Mesothelial cell of epicardium (in vitro differentiated cells): ENCODE measurements around the gene TNIP3. TPM values are rescaled to one million over a fixed set of nuclear protein-coding genes. Genes with fewer than 3 reads are reported as not detected.
"Not testable (repeated sequence)": the region's sequence is repeated elsewhere in the genome, so short reads cannot be mapped to it uniquely, and the experiment has no call there.

Experiments
- DNase-seq, 2 experiments: peaks; one replicate each; pipeline ENCODE4 v3.0.0; 2021; ENCODE audit warnings: low spot score in 2 of 2; ENCODE audit not compliant: unreplicated experiment in 2 of 2
- H3K27ac Mint-ChIP-seq: 2 replicates; pipeline ENCODE4 v1.8.0; 2021; ENCODE audit warnings: mixed read lengths
- H3K27me3 Mint-ChIP-seq: 2 replicates; pipeline ENCODE4 v1.8.0; 2021; ENCODE audit warnings: low read depth, mixed read lengths
- H3K36me3 Mint-ChIP-seq: 2 replicates; pipeline ENCODE4 v1.8.0; 2021; ENCODE audit warnings: mixed read lengths
- H3K4me1 Mint-ChIP-seq: 2 replicates; pipeline ENCODE4 v1.8.0; 2021; ENCODE audit warnings: mixed read lengths
- H3K4me3 Mint-ChIP-seq: 2 replicates; pipeline ENCODE4 v1.8.0; 2021; ENCODE audit warnings: mild to moderate bottlenecking, moderate library complexity, mixed read lengths
- H3K9me3 Mint-ChIP-seq: 2 replicates; pipeline ENCODE4 v1.8.0; 2021; ENCODE audit warnings: mixed read lengths
- CTCF ChIP-seq: fragments of 200-600 bp; sonication (generic); IDR thresholded peaks from one replicate; pipeline ENCODE4 v1.5.0; 2021; ENCODE audit warnings: antibody characterized with exemption; ENCODE audit not compliant: unreplicated experiment
- total RNA-seq: library from RNA; stranded (reverse); gene quantifications from 3 replicates; pipeline ENCODE4 v1.2.1, GENCODE V29; 2021

TNIP3 gene
- total RNA-seq, 1 donor from 2014 or later: 0.27 TPM

GRCh38 chr4:121177246-121178137 is 13.4 kb upstream of the TNIP3 start:
- Mint-ChIP-seq H3K27ac (no peak overlapping the region), H3K4me3 (no peak overlapping the region), H3K9me3 (no peaks in the 10 kb centered on the region), H3K4me1 (peaks cover 19% of the 10 kb centered on the region), H3K27me3 (no peaks in the 10 kb centered on the region), H3K36me3 (no peaks in the 10 kb centered on the region)
- no peak for TF ChIP-seq CTCF
- no peak for DNase-seq

DNA sequence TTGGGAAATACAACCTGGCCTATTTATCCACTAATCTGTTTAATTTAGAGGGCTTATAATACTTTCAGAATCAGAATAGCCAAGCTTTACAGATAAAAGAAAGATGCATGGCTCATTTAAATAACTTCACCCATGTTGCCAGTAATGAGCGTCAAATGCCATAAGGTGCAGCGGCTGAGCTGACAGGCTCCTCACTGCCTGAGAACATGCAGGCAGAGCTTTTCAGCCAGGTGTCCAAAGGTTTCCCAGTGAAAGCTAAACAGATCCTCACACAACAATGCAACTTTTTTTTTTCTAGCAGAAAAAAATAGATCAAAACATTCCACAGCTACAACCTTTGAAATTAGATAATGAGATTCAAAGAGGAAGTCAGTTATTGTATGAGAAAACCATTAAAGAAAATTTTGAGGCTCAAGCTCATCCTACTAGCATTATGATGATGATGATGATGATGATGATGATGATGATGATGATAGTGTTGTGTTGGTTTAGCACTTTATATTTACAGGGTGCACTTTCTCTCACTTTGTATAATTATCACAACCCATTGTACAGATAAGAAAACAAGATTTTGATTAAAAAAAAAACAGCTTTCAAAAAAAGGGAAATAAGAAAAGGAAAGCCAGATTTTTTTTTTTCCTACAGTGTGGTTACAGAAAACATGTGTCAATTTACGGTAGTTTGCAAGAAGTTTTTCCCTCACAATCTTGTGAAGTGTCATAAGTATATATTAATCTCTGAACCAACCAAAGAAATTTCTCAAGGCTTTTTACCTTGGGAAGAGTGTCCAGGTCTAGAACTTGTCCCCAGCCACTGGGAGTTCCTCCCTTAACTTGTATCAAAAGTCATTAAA is 12.2 kb upstream of the TNIP3 start:
- no peaks in the 10 kb centered on the region for H3K36me3 Mint-ChIP-seq
- TF ChIP-seq CTCF: no peak
- H3K27me3 Mint-ChIP-seq: no peaks in the 10 kb centered on the region
- peaks cover 12% of the 10 kb centered on the region for H3K4me1 Mint-ChIP-seq
- H3K9me3 Mint-ChIP-seq: no peaks in the 10 kb centered on the region
- no peak for DNase-seq
- H3K4me3 Mint-ChIP-seq: no peak overlapping the region
- H3K27ac Mint-ChIP-seq: no peak overlapping the region

DNA sequence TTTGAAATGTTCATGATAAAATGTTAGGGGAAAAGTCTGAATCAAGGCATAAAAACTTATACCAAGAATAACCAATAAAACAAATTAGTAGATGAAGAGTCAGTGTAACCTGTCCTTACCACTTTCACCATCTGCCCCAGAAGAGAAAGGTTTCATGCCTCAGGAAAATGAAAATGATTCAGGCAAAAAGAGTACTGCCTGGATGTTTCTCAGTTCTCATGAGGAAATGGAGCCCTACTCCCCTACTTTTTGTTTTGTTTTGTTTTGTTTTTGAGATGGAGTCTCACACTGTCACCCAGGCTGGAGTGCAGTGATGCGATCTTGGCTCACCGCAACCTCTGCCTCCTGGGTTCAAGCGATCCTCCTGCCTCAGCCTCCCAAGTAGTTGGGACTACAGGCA is 7.4 kb upstream of the TNIP3 start:
- not testable (repeated sequence) for H3K27ac Mint-ChIP-seq, H3K27me3 Mint-ChIP-seq, DNase-seq, H3K4me3 Mint-ChIP-seq, H3K4me1 Mint-ChIP-seq, H3K36me3 Mint-ChIP-seq, H3K9me3 Mint-ChIP-seq

- no peak overlapping the region for H3K27ac Mint-ChIP-seq
- TF ChIP-seq CTCF: no peak
Observed at GRCh38 chr4:121168446-121169281, 4.5 kb upstream of the TNIP3 start.

DNA sequence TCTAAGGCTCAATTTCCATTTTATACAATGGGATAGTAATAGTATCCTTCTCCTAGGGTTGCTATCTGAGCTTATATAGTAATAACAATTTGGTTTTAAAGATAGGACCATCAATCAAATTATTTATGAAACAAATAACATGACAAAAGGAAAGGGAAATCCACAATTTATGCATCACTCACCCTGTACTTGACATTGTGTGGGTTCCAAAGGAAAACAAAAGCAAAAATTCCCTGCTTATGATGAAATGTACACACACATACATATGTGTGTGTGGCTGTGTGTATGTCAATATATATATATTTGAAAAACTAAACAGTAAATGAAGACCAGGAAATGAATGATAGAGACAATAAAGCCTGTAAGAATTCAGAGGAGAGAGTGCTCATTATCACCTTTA is 2.9 kb upstream of the TNIP3 start:
- H3K9me3 Mint-ChIP-seq: no peaks in the 10 kb centered on the region
- H3K4me3 Mint-ChIP-seq: no peak overlapping the region
- H3K36me3 Mint-ChIP-seq: no peaks in the 10 kb centered on the region
- no peak overlapping the region for H3K27ac Mint-ChIP-seq
- no peaks in the 10 kb centered on the region for H3K27me3 Mint-ChIP-seq
- TF ChIP-seq CTCF: no peak
- H3K4me1 Mint-ChIP-seq: no peaks in the 10 kb centered on the region
- no peak for DNase-seq

More at GRCh38 chr4:121168446-121169281, 4.5 kb upstream of the TNIP3 start:
- DNase-seq: no peak
- Mint-ChIP-seq H3K36me3 (no peaks in the 10 kb centered on the region), H3K27me3 (no peaks in the 10 kb centered on the region), H3K9me3 (no peaks in the 10 kb centered on the region), H3K4me1 (no peaks in the 10 kb centered on the region), H3K4me3 (no peak overlapping the region)
